Fibroblast of lung (primary cell): Measurements from ENCODE around the gene MYLK3. TPM values are rescaled to one million over a fixed set of nuclear protein-coding genes. Genes with fewer than 3 reads are reported as not detected.

Experiments
- DNase-seq, 2 donors: peaks; one replicate each; pipeline versions ENCODE4 v3.0.0 to v3.0.0-alpha.2; 2010; ENCODE audit warnings: low read depth in 2 of 2
- H2AFZ ChIP-seq: 2 replicates; pipeline ENCODE4 v1.5.1; 2012; ENCODE audit warnings: low read length, control low read depth, inconsistent platforms
- H3K27ac ChIP-seq: 2 replicates; pipeline ENCODE4 v1.5.1; 2011; ENCODE audit warnings: low read length, control low read depth; ENCODE audit not compliant: insufficient read depth
- H3K27me3 ChIP-seq: 2 replicates; pipeline ENCODE4 v1.5.1; 2011; ENCODE audit warnings: mild to moderate bottlenecking, low read length; ENCODE audit not compliant: control insufficient read depth, insufficient read depth
- H3K36me3 ChIP-seq: 2 replicates; pipeline ENCODE4 v1.5.1; 2011; ENCODE audit warnings: low read length; ENCODE audit not compliant: control insufficient read depth, insufficient read depth
- H3K4me1 ChIP-seq: 2 replicates; pipeline ENCODE4 v1.5.1; 2011; ENCODE audit warnings: low read length; ENCODE audit not compliant: control insufficient read depth, insufficient read depth; ENCODE audit errors: extremely low read depth
- H3K4me2 ChIP-seq: 2 replicates; pipeline ENCODE4 v1.5.1; 2011; ENCODE audit warnings: low read length, control low read depth; ENCODE audit not compliant: insufficient read depth; ENCODE audit errors: extremely low read depth
- H3K4me3 ChIP-seq, 4 experiments: fragments of 200-600 bp in 1 of 4; sonication (generic) in 1 of 4; replicated peaks in 1 of 4; 2 replicates each; pipeline ENCODE4 v1.5.1; 2011 to 2016; ENCODE audit warnings: low read length in 4 of 4, low read depth in 3 of 4, mild to moderate bottlenecking in 3 of 4, control low read depth in 2 of 4, inconsistent platforms in 1 of 4, mixed read lengths in 1 of 4; ENCODE audit not compliant: insufficient read depth in 1 of 4; ENCODE audit errors: control extremely low read depth in 1 of 4
- H3K79me2 ChIP-seq: 2 replicates; pipeline ENCODE4 v1.5.1; 2012; ENCODE audit warnings: mild to moderate bottlenecking, low read length, inconsistent platforms; ENCODE audit not compliant: control insufficient read depth, insufficient read depth
- H3K9ac ChIP-seq: 2 replicates; pipeline ENCODE4 v1.5.1; 2011; ENCODE audit warnings: mild to moderate bottlenecking, low read length, control low read depth; ENCODE audit not compliant: insufficient read depth
- H3K9me3 ChIP-seq: 2 replicates; pipeline ENCODE4 v1.5.1; 2012; ENCODE audit warnings: low read depth, low read length; ENCODE audit not compliant: control insufficient read depth, insufficient read depth
- H4K20me1 ChIP-seq: 2 replicates; pipeline ENCODE4 v1.5.1; 2011; ENCODE audit warnings: low read length; ENCODE audit not compliant: control insufficient read depth, insufficient read depth; ENCODE audit errors: extremely low read depth
- EZH2 ChIP-seq: IDR thresholded peaks from 2 replicates; pipeline ENCODE4 v1.5.1; 2012; ENCODE audit warnings: low read length, control low read depth, mild to moderate bottlenecking; ENCODE audit errors: missing control alignments
- polyA plus RNA-seq, 2 donors: library from polyadenylated mRNA; depleted of rRNA in 1 of 2; stranded (reverse) in 1 of 2; unstranded in 1 of 2; fragments of >200 nt; gene quantifications; 2 replicates each; pipeline ENCODE4 v1.2.1, GENCODE V29; 2011 to 2012; ENCODE audit warnings: missing spikeins in 1 of 2
- total RNA-seq: library from RNA; depleted of rRNA; stranded (reverse); fragments of >200 nt; gene quantifications from 2 replicates; pipeline ENCODE4 v1.2.1, GENCODE V29; 2014
- TF ChIP-seq, protein P1 (sequence below), 2 donors: IDR thresholded peaks in 1 of 2; conservative IDR thresholded peaks in 1 of 2; 1 replicate in 1 of 2; 2 replicates in 1 of 2; pipeline ENCODE4 v1.5.1; 2011 to 2012; ENCODE audit warnings: low read length in 2 of 2, control low read depth in 1 of 2, inconsistent platforms in 1 of 2, low read depth in 1 of 2, mild to moderate bottlenecking in 1 of 2

The MYLK3 gene
- total and polyA plus RNA-seq, 2 donors (not counting 1 experiment from before 2014, with no cell fraction given) = 0.07 to 0.17 TPM

GRCh38 chr16:46768809-46769208, 20.7 kb upstream of the MYLK3 start:
- DNase-seq = no peak
- no peak overlapping the region for H3K9ac ChIP-seq
- H3K4me1 ChIP-seq = no peaks in the 10 kb centered on the region
- H3K36me3 ChIP-seq = no peaks in the 10 kb centered on the region
- no peaks in the 10 kb centered on the region for H4K20me1 ChIP-seq
- H3K4me2 ChIP-seq = no peak overlapping the region
- no peaks in the 10 kb centered on the region for H3K27me3 ChIP-seq
- H3K9me3 ChIP-seq = no peaks in the 10 kb centered on the region
- TF ChIP-seq, protein P1, sequence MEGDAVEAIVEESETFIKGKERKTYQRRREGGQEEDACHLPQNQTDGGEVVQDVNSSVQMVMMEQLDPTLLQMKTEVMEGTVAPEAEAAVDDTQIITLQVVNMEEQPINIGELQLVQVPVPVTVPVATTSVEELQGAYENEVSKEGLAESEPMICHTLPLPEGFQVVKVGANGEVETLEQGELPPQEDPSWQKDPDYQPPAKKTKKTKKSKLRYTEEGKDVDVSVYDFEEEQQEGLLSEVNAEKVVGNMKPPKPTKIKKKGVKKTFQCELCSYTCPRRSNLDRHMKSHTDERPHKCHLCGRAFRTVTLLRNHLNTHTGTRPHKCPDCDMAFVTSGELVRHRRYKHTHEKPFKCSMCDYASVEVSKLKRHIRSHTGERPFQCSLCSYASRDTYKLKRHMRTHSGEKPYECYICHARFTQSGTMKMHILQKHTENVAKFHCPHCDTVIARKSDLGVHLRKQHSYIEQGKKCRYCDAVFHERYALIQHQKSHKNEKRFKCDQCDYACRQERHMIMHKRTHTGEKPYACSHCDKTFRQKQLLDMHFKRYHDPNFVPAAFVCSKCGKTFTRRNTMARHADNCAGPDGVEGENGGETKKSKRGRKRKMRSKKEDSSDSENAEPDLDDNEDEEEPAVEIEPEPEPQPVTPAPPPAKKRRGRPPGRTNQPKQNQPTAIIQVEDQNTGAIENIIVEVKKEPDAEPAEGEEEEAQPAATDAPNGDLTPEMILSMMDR (conservative IDR thresholded peaks at IDR 0.05 in 1 of 2, IDR thresholded peaks at IDR 0.05 in 1 of 2; ENCODE audit: low read depth in 1 of 2, low read length in 2 of 2) = no peak
- TF ChIP-seq EZH2 = no peak
- H3K79me2 ChIP-seq = no peaks in the 10 kb centered on the region
- H3K27ac ChIP-seq = no peak overlapping the region
- no peak overlapping the region for H2AFZ ChIP-seq
- H3K4me3 ChIP-seq = no peak overlapping the region

DNA sequence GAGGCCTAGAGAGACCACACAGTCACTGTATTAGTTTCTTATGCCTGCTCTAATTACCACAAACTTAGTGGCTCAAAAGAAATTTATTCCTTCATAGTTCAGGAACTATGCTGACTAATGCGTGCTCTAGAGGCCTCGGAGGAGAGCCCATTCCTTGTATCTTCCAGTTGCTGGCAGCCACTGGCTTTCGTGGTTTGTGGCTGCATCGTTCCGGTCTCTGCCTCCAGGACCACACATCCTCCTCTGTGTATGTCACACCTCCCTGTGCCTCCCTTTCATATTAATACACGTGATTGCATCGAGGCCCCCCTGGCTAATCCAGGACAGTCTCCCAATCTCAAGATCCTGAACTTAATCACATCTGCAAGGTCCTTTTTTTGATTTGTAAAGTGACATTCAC, 16.9 kb upstream of the MYLK3 start:
- Histone ChIP-seq H2AFZ (no peak overlapping the region), H3K79me2 (no peaks in the 10 kb centered on the region), H3K4me3 (no peak overlapping the region), H4K20me1 (no peaks in the 10 kb centered on the region), H3K27ac (no peak overlapping the region), H3K9ac (no peak overlapping the region), H3K36me3 (no peaks in the 10 kb centered on the region), H3K4me1 (no peaks in the 10 kb centered on the region), H3K4me2 (no peak overlapping the region), H3K27me3 (no peaks in the 10 kb centered on the region), H3K9me3 (no peaks in the 10 kb centered on the region)
- peak; percentile 40 to 91 for DNase-seq
- no peak for TF ChIP-seq EZH2
- TF ChIP-seq, protein P1 (conservative IDR thresholded peaks at IDR 0.05 in 1 of 2, IDR thresholded peaks at IDR 0.05 in 1 of 2; ENCODE audit: low read depth in 1 of 2, low read length in 2 of 2) = no peak

GRCh38 chr16:46763147-46763546, 15.0 kb upstream of the MYLK3 start:
- no peak for TF ChIP-seq EZH2
- TF ChIP-seq, protein P1 (conservative IDR thresholded peaks at IDR 0.05 in 1 of 2, IDR thresholded peaks at IDR 0.05 in 1 of 2; ENCODE audit: low read depth in 1 of 2, low read length in 2 of 2) = no peak
- H2AFZ ChIP-seq = no peak overlapping the region
- no peak overlapping the region for H3K4me3 ChIP-seq
- peak in 1 of 2 donors; percentile 21 for DNase-seq
- no peak overlapping the region for H3K27ac ChIP-seq
- no peak overlapping the region for H3K4me2 ChIP-seq
- no peak overlapping the region for H3K9ac ChIP-seq
- H3K79me2 ChIP-seq = no peaks in the 10 kb centered on the region
- H3K27me3 ChIP-seq = peaks cover 5% of the 10 kb centered on the region
- no peaks in the 10 kb centered on the region for H3K4me1 ChIP-seq
- H4K20me1 ChIP-seq = no peaks in the 10 kb centered on the region
- no peaks in the 10 kb centered on the region for H3K36me3 ChIP-seq
- no peaks in the 10 kb centered on the region for H3K9me3 ChIP-seq
